UCSD-AML1 (cell line): Measurements from ENCODE around the gene TRIO.
A peak's percentile ranks its signal among the peaks of the same experiment; 100 is the strongest.

Source experiments
- DNase-seq: peaks from one replicate; lab custom pipeline; 2025; ENCODE audit not compliant: unreplicated experiment; lab: John Stamatoyannopoulos, UW

Gene TRIO

DNA sequence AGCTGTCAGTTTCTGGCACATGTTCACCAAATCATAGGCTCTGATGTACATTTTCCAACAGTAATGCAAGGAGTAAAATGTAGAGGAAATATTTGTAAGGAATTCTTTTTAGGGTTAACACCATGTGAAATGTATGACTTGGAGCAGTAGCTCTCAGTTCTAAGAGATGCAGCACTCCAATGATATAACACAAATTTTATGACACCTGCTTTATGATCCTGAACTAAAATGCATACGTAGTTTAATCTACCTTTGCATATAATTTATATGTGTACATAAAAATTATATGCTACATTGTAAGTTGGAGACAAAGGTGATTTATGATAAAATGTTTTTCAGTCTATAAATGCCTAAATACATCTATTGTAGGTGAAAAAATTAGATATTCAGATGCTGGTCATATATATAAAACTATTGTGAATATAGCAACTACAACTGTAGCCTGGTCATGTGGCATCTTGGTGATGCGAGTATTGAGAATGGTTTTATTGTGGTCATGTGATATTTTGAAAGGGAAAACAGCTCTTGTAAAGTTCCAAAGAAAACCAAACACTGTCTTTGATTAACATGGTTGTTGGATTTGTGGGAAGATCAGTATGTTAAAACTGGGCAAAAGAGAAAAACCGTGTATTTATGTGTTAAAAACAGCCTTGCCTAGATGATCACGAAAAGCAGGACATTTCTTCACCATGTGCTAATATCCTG, 171.0 kb downstream of the TRIO start:
- DNase-seq: no peak

DNA sequence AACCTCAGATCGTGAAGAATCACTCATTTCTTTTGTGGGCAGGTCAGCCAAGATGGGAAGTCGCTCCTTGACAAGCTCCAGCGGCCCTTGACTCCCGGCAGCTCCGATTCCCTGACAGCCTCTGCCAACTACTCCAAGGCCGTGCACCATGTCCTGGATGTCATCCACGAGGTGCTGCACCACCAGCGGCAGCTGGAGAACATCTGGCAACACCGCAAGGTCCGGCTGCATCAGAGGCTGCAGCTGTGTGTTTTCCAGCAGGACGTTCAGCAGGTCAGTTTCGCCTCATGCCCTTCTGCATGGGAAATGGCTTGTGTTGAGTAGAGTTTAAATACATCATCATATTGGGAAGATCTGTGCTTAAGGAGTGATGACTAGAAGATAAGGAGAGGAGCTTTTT, 173.3 kb downstream of the TRIO start:
- DNase-seq: no peak

DNA sequence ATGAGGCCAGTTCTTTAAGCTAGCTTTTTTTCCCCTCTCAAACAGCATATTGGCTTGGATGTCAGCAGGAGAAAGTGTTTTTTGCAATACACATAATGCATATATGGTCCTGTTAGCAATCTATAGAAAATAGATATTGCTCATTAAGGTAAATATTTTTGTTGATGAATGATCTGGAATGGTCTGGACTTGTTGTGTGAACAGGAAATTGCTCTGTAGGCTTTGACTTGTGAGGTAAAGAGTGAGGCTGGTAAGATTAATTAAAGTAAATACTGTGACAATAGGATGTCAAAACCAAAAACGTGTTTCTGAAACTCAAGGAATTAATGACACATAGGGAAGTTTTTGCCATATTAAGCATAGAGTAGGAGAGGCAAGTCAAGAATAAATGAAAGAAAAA, 176.0 kb downstream of the TRIO start:
- DNase-seq: no peak

DNA sequence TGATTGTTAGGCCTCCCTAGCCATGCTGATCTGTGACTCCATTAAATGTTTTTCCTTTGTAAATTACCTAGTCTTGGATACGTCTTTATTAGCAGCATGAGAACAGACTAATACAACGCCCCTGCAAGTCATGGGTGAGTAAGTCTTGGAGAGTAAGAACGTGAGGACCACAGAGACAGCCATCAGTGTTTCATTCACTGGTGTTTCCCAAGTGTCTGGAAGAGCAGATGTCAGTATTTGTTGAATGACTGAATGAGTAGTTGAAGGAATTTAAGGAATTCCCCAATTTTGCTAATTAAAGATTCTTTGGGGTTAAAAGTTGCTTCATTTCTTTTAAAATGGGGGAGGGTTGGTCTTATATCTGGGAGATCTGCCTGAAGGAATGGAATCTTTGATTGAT, 178.8 kb downstream of the TRIO start:
- DNase-seq: no peak

DNA sequence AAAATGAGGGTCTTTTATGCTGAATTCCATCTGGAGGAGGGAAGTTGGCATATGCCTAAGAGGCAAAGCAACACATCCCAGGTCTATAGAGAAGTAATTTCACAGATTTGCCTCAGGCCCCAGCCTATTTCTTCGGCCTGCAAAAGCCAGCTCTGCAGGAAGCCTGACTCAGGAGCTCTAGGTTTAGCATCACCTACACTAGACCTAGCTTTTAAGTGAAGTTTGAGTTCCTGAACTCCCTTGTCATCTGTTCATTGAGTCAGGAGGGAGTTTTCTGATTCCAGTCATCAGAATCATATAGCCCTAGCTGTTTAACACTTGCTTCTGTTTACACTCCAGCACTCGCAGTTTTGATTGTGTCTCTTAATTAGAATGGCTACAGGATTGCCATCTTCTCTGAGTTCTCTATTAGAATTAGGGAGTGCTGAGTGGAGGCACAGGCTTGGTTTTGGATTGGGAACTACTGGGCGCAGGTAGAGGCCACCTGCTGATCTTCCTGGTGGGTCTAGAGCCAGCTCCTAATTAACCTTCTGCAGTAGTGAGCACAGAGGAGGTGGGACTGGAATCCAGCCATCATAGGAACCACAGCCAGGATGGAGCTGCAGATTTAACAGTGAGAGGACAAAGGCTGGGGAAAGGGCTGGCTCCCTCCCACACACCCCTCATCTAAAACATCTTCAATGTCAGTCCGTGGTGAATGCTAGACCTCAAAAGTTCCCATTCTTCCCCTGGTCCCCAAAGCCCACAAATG, 179.5 kb downstream of the TRIO start:
- DNase-seq: no peak

DNA sequence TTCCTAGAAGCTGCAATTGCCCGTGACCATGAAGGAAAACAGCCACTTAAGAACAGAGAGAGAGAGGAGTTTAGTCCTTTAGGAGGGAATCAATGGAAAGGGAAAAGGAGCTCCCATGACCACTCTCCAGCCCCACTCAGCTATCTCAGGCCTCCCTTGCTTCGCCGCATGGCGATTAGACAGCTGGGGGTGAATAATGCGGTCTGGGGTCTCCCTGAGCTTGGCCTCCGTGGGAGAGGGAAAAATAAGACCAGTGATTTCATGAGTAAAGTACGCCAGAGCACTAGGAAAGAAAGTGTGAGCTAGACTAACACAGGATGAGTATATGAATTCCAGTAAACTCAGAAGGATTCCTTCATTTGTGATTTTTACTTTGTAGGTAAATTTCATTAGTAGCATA, 180.3 kb downstream of the TRIO start:
- no peak for DNase-seq

DNA sequence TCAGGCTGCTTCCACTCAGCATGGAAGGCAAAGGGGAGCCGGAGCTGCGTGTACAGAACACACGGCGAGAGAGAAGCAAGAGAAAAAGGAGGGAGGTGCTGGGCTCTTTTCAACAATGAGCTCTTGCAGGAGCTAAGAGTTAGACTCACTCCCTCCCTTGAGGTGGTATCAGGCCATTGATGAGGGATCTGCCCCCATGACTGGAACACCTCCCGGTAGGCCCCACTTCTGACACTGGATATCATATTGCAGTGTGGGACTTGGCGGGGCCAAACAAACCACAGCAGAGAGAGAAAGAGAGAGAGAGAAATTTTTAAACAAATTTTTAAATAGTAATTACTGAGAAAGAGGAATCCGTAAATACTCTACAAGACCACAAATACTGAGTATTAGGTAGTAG, 182.2 kb downstream of the TRIO start:
- DNase-seq: no peak

DNA sequence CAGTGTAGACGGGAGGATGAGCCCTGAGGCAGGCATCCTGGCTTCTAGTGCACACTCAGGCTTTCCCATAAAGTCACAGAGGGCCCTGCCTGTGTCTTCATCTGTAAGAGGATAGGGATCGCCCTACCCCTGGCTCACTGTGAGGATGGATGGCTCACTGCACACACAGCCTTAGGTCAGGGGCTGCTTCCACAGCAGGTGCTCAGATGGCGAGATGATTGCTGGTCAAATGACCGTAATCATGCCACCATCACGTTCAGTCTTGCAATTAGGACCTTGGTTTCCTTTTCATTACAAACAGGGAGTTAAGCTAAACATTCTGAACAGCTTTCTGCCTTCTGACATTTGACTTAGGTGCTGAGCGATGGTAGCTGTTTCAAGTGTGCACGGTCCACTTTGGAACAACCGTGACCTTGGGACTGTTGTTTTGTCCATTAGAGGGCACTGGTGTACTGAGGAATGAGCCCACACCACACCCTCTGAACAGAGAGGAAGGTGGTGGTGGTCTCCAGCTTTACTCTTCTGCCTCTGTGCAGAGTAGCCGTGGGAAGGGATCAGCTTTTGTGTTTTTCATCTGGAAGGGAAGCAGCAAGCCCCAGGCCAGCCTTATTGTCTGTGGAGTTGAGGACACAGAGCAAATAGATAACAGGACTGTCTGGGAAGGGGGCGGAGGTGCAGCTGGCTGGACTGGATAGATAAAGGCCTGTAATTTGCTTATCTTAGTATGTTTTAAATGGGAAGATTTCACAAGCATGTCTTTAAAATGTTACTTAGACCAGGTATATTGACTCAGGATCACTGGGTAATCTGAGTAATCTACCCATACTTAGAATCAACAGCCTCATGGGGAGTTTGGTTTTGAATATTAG, 183.1 kb downstream of the TRIO start:
- DNase-seq: no peak

DNA sequence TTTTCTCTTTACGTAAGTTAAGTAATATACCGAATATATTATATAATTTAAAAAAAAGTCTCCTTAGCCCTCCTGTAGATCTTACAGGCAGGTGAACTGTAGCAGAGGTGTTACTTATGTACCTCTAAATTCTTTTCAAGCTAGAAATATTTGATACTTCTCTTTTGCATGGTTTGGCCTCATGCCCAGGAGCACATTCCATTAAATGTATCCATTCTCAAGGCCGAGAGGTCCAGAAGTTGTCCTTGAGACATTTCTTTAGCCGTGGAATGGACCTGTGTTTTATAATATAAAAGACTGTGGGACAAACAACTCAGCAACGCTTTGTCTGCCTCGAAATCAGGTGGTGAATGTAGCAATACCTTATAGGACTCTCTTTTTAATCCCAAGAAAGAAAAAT, 184.5 kb downstream of the TRIO start:
- DNase-seq: no peak

DNA sequence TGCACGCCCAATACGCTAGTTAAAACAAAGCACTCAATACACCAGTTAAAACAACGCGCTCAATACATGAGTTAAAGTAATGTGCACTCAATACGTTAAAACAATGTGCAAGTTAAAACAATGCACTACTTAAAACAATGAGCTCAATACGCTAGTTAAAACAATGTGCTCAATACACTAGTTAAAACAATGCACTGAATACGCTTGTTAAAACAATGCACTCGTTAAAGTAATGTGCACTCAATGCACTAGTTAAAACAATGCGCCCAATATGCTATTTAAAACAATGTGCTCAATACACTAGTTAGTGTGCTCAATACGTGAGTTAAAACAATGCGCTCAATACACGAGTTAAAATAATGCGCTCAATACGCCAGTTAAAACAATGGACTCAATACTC, 185.0 kb downstream of the TRIO start:
- no peak for DNase-seq

DNA sequence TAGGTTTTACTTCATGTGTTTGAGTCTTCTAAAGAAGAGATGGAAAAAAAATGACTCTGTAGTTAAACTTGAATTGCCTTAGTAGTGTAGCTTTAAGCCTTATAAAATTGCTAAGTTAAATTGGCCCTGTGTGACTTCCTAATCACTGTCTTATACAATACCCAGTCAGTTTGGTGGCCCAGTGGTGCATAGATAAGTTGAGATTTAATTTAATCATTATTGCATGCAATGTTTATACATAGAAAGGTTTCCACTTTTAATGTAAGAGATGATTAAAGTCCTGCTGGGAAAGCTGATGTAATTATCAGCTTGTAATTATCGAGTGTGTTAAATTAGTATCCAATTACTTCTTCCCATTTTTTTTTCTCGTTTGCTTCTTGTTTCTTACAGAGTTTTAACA, 187.1 kb downstream of the TRIO start:
- DNase-seq: no peak

DNA sequence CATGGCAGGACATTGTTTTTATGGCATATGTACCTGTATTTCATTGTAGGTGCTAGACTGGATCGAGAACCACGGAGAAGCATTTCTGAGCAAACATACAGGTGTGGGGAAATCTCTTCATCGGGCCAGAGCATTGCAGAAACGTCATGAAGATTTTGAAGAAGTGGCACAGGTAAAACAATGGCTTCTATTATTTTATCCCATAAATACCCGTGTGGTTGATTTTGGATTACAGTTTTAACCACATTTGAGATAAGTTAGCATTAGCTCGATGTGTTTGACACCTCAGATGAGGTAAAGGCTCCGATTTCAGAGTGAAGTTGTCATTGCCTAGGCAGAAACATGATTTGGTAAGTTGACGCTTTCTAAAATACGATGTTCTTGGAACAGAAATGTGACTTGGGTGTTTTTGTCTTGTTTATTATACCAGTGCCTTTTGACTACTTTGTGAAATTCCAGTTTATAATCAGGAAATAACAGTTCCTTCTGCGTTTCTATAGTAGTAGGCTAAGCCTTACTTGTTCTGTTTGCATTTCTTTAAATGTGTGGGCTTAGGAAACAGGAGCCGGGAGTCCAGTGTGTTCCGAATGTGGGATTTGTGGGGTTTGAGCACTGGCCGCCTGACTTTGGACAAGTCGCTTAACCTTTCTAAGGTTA, 187.7 kb downstream of the TRIO start:
- DNase-seq: no peak

DNA sequence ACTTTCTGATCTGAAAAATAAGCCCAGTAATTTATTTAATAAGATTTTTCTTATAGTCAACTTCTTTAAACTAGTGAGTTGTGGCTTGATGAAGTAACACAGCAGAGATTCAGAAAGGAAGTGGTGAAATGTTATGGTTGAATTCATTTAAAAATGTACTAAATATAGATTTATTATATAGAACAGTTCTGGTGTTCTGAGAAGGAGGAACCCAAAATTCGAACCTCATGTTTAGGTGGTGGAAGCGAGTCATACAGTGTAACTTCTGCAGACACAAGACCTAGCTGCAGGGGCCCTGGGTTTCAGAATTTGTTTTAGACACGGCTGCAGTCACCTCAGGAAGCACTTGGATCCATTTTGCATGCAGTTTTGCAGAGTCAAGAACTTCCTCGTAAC, 188.2 kb downstream of the TRIO start:
- DNase-seq: peak; percentile 22

DNA sequence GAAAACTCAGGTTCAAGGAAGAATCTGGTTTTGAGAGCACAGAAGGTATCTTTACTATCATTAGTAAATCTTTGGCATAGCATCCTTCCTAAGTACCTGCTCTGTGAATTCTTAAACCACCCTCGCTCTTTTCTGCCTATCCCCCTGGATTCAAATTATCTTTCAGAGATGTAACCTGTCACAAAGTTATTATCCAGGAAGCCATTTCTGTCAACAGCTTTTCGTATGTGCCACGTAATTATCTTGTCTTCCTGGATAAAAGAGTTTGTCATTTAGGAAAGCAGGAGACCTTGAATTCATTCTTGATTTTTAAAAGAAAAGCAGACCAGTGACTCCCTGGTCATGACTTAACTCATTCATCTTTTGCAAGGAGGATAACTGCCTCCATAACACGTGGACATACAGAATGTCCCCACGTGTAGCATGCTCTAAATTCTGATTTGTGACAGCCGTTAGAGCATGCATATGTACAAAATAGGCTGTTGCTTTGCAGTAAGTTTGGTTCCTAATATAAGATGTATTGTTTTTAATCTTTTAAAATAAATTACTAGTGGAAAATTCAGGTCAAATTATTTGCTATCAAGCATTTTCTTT, 189.0 kb downstream of the TRIO start:
- DNase-seq: no peak

DNA sequence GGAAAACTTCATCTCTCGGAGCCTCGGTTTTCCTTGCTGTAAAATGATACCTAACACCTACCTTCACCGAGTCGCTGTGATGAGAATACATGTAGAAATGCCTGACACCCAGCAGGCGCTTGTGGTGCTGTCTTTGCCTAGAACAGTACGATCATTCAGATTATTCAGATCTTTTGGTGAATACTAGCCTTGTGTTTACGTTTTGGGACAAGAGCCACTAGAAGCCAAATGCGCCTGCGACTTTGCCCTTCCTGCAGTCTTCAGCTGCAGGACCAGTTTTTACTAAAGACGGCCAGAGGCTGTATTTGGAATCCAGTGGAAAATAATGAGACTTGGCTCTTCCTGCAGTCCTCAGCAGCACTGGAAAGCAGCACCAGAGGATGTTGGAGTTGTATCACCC, 189.6 kb downstream of the TRIO start:
- no peak for DNase-seq

DNA sequence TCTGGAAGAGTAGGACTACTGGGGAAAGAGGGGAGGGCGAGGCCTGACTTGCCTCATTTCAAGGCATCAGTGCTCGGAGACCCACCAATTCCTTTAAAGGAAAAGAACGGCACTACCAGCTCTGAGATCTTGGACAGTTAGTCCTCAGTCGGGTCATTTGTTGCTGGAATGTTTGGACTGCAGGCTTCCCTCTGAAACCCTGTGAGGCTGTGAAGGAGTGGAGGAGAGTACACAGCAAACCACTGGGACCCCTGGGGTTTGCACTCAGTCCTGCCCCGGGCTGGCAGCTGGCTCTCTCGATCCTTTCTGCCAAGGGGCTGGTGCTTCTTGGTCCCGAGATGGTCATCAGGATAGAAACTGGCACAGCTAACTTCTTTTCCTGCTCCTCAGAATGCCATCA, 194.5 kb downstream of the TRIO start:
- no peak for DNase-seq

DNA sequence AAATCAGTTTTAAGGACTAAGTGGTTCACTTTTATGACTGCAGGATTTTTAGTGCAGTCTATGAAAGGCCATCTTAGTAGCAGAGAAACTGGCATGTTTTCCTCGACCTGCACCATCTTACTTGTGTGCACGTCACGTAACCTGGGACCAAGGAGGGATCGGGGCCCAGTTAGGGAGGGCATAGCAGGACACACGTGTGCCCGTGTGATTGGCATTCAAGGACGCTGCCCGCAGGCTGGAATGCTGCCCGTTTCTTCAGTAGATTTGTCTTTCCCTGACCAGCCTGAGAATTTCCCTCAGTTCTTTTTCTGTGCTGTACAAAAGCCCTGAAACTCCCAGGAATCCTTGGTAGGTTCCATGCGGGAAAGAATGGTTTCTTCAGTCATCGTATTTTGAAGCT, 196.3 kb downstream of the TRIO start:
- no peak for DNase-seq

DNA sequence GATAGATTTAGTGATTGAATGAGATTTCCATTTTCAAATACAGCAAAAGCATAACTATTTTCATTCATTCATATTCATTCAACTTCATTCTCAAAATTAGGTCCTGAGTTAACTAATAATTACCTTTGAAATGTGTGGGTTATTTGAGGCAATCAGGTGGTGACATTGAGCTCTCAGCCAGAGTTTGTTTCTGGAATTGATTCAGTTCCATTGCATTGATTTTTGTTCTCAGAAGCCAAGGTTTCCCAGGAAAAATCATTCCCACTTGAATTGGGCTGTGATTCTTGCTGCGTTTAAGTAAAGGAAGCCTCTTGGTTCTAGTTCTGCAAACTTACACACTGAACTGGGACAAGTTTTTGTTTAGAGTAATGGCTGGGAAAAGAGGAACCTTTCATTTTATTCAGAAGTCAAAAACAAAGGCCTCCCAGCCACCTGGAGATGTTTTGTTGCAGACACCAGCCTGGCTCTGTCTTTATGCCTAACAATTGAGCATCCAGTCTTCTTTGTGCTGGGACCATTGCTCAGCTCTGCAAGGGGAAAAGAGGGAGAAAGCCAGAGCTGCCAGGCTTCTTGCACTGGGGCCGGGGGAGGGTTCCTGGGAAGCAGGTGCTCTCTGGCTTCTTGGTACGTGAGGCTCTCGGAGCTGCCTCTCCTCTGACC, 198.6 kb downstream of the TRIO start:
- no peak for DNase-seq

DNA sequence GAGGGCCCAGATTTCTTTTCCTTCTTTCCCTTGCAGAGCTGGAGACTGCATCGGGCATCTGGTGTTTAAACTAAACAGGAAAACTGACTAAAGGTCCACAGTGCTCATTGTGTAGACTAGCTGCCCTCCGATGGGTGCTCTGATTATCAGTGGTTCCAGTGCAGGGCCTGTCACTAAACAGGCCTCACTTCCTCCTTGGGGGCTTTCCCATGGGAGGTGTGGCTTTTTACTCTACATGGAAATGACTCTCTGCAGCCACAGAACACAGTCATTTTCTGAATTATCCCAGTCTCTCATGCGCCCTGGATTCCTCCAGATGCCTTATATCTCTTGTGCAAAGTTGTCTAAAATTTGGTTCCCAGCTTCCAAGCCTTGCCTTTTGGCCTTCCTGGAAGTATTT, 199.2 kb downstream of the TRIO start:
- peak; percentile 24 for DNase-seq

DNA sequence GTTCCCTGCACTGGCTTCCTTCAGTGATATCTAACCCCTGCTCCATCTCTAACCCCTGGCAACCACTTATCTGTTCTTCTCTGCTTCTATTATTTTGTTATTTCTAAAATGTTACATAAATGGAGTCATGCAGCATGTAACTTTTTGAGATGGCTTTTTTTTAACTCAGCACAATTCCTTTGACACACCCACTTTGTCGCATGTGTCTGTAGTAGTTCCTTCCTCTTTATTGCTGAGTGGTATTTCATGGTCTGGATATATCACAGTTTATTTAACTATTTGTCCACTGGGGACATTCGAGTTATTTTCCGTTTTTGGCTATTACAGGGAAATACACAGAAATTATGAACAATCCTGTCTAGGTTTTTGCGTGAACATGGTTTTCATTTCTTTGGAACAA, 200.2 kb downstream of the TRIO start:
- no peak for DNase-seq

DNA sequence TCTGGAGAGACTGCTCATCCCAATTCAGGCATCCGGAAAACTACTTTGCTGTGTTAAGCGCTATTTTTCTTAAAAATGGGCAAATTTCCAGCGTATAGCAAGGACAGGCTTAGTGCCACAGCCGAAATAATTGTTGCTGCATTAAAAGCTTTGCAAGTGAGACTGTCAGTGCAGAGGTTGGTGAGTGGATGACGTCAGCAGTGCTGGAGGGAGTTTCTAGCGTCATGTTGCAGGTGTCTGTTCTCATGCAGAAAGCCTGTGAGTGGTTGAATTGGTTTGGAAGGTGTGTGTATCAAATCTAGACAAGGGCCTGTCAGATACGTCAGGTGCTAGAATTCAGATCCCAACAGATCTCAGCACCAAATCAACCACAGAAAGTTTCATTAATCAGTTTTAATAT, 204.4 kb downstream of the TRIO start:
- no peak for DNase-seq
